Myocyte (in vitro differentiated cells): ENCODE results near the gene C1QTNF1. TPM values are rescaled to one million over a fixed set of nuclear protein-coding genes. Genes with fewer than 3 reads are reported as not detected.

Source experiments
- DNase-seq: peaks from one replicate; pipeline ENCODE4 v3.0.0-alpha.2; 2012; ENCODE audit warnings: low read depth
- total RNA-seq: library from RNA; depleted of rRNA; stranded (reverse); fragments of >200 nt; gene quantifications from 2 replicates; pipeline ENCODE4 v1.2.3, GENCODE V29; 2014

The C1QTNF1 gene
- total RNA-seq, 1 donor from 2014 or later, result 1.9 TPM

- no peak for DNase-seq
Observed at GRCh38 chr17:79089720-79090442, 65.9 kb downstream of the C1QTNF1 start.

DNA sequence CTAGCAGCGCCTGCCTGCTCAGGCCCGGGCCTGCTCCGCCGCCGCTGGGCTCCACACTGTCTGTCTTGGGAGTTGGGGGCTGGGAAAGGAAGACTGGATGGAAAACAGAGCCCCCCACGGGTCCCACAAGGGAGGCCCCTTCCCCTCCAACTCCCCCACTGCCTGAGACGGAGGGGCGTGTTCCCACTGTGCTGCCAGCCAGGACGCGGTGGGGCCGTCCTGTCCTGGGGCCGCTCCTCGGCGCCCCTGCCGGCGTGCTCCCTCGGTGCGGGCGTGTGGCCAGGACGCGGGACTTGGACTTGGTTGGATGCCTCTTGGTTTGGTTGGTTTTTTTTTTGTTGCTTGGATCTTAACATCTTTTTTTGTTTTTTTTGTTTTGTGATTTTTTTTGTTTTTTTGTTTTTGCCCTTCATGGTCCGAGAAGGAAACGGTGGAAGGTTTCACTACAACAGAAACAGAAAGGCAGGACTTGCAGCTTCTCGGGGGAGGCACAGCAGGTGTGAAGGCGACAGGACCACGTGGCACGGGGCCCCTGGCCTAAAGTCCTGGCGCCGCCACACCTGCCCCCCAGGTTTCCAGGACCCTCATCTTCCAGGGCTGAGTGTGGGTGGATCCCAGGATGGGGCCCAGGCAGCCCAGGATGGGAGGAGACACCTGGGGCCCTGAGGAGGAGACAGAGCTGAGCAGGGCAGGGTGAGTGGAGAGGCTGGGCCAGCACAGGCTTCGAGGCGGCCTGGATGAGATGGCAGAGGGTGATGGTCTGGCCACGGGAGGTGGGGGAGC is 66.7 kb downstream of the C1QTNF1 start:
- no peak for DNase-seq

DNA sequence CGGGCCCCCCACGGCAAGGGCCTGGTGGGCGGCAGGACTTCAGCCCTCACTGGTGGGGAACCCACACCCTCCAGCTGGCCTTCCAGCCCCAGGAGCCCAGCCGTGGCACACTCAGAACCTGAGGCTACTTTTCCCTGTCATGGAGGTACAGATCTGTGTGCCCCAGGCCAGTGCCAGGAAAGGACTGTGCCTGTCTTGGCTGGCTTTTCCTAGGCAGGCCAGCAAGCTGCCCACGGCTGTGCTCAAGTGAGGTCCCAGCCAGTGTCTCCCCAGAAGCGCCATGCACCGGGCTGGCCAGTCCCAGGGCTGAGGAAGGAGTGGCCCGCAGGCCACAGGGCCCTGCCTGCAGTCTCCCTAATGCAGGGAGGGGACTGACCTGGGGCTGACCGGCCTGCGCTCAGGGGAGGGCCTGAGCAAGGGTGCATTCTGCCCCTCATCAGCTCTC is 67.3 kb downstream of the C1QTNF1 start:
- DNase-seq, result no peak

DNA sequence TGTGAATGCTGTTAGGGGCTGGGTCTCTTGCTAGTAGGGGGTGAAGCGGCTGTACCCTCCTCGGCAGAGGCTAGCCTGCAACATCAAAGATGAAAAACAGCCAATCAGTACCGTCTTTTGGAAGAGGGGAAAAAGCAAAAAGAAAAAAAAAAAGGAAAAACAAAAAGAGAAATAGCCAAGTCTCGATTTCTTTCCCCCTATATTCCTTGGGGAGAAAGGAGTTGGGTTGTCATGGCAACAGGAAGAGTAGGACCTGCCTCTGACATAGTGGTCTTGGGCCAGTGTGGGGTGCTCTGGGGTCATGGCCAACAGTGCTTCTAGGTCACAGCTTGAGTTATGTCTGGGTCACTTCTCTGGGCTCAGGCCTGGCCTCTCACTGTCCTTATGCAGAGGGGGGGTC is 68.6 kb downstream of the C1QTNF1 start:
- no peak for DNase-seq

GRCh38 chr17:79093270-79093669 is 69.3 kb downstream of the C1QTNF1 start:
- no peak for DNase-seq

DNA sequence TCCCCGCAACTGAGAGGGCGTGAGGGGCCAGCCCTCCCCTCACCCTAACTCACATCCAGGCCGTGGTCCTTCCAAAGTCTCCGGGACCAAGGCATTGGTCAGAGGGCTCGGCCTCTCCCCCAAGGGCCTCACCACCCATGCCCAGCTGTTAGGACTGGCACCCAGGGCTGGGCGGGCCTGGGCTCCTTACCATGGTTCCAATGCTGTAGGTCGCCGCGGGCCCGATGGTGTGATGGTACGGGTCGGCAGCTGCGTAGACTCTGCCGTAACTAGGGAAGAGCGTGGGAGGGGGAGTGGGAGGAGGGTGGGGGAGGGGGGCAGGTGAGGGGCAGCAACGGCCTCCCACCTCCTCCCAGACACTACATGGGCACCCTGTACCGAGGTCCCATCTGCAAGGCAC is 70.3 kb downstream of the C1QTNF1 start:
- DNase-seq, result no peak

- no peak for DNase-seq
Observed at GRCh38 chr17:79095345-79096055, 71.5 kb downstream of the C1QTNF1 start.

DNA sequence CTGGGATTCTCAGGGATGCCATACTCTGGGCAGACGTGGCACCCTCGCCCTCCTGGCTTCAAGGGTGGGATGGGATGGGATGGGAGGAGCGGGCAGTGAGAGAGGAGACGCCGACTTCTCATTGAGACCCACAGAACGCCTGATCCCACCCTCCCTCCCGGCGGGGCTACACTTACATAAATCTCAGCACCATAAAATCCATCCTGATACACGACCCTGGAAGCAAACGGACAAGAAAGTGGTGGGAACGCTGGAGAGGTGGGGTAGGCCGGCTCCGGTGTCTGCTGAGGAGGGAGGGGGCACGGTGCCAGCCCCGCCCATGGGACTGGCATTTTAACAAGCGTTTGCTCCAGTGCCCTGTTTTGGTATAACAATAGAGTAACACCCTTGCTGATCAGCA is 72.5 kb downstream of the C1QTNF1 start:
- no peak for DNase-seq

- no peak for DNase-seq
Observed at GRCh38 chr17:79097226-79098055, 73.5 kb downstream of the C1QTNF1 start.

DNA sequence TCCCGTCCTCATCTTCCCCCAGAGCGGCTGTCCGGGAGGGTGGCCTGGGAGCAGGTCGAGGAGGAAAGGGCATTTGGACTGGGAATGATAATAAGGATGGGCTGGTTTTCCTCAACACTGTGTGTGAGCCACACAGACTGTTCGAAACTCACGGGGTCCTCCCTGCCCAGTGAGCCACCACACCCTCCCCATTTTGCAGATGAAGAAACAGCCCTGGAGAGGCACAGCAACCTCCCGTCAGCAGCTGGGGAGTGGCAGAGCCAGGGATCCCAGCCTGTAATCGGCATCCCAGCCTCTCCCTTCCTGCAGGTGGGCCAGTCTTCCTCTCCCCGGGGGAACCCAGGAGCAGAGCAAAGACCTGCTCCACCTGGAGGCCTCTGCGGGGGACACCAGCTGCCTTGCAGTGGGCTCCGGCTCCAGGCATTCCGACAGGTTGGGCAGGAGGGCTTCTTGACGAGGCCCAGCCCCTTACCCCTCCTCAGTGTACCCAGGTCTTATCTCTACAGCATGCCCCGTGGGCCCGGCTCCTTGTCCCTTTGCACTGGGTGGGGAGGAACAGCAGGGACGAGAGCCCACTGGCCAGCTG is 74.4 kb downstream of the C1QTNF1 start:
- no peak for DNase-seq

Other genes with a start within 250 kb of the C1QTNF1 start
- gene CYTH1, start 241.9 kb upstream of the C1QTNF1 start, total RNA-seq, result 35.9 and 43.0 TPM in 2 replicates
- gene USP36, start 183.4 kb upstream of the C1QTNF1 start, total RNA-seq, result 24.5 and 29.7 TPM in 2 replicates
- 0.10 and 1.7 TPM in 2 replicates for gene CEP295NL, start 121.0 kb upstream of the C1QTNF1 start, total RNA-seq
- 197 and 208 TPM in 2 replicates for gene TIMP2, start 98.8 kb upstream of the C1QTNF1 start, total RNA-seq
- gene LGALS3BP, start 44.2 kb upstream of the C1QTNF1 start, total RNA-seq, result 437 and 456 TPM in 2 replicates
- 42.7 and 51.3 TPM in 2 replicates for gene CANT1, start 14.4 kb upstream of the C1QTNF1 start, total RNA-seq
- gene ENGASE, start 50.7 kb downstream of the C1QTNF1 start, total RNA-seq, result 27.5 and 36.8 TPM in 2 replicates